IPS-15b (cell line): ENCODE data around the gene TBC1D22A.

ENCODE experiments used
- H3K27me3 ChIP-seq: one replicate; pipeline ENCODE4 v1.6.1; 2013; ENCODE audit warnings: low read length; ENCODE audit not compliant: control insufficient read depth, insufficient read depth
- H3K36me3 ChIP-seq: one replicate; pipeline ENCODE4 v1.6.1; 2013; ENCODE audit warnings: low read length; ENCODE audit not compliant: control insufficient read depth, insufficient read depth
- H3K4me1 ChIP-seq: one replicate; pipeline ENCODE4 v1.6.1; 2013; ENCODE audit warnings: mild to moderate bottlenecking, low read length; ENCODE audit not compliant: control insufficient read depth, insufficient read depth
- H3K4me3 ChIP-seq: one replicate; pipeline ENCODE4 v1.5.1; 2013; ENCODE audit warnings: low read depth, low read length
- H3K9ac ChIP-seq: one replicate; pipeline ENCODE4 v1.6.1; 2013; ENCODE audit warnings: low read depth, mild to moderate bottlenecking, low read length
- H3K9me3 ChIP-seq: one replicate; pipeline ENCODE4 v1.6.1; 2013; ENCODE audit warnings: mild to moderate bottlenecking, low read length; ENCODE audit not compliant: control insufficient read depth, insufficient read depth

Gene TBC1D22A

DNA sequence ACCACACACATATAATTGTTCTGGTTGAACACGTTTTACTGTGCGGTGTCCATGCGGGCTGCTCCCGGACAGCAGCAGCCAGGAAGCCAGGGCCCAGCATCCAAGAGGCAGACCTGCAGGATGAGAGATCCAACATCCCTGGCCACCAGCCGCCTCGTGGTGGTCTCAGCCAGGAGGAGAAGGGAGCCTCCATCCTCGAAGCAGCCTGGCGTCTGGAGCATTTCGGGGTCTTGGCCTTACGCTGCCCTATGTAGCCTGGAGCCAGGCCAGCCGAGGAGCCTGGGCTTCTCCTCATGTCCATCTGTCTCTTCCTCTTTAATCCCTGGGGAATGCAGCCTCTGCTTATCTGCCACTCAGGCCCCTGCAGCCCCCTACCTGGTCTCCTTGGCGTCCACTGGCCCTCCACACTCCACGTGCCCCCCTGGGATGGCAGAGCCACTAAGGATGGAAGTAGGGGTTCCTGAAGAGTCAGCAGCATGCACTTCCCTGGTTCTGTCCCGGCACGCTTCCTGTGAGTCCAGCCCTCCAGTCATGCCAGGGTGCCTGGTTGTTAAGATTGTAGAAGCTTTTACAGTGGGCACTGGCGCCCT is 253.2 kb downstream of the TBC1D22A start:
- Histone ChIP-seq H3K9me3 (peaks cover 4% of the 10 kb centered on the region), H3K36me3 (peaks cover 3% of the 10 kb centered on the region), H3K4me3 (no peak overlapping the region), H3K4me1 (no peaks in the 10 kb centered on the region), H3K9ac (no peak overlapping the region), H3K27me3 (no peaks in the 10 kb centered on the region)

DNA sequence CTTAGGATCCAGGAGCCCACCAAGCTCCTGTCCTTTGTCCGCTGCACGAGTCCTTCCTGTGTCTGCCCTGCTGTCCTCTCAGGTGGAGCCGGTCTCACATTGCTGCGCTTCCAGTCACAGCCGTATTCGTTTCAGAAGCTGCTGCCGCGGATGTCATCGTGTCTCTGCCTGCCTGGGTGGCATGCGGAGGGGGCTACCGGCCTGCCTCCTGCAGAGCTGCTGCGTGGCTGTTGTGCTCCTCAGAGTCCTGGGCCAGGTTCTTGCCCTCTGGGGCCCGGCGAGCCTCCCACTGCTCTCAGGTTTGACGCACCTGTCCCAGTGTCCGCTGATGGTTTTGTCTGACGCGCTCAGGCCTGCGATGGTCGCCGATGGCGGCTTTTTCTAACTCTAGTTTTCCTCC is 254.2 kb downstream of the TBC1D22A start:
- no peak overlapping the region for H3K9ac ChIP-seq

DNA sequence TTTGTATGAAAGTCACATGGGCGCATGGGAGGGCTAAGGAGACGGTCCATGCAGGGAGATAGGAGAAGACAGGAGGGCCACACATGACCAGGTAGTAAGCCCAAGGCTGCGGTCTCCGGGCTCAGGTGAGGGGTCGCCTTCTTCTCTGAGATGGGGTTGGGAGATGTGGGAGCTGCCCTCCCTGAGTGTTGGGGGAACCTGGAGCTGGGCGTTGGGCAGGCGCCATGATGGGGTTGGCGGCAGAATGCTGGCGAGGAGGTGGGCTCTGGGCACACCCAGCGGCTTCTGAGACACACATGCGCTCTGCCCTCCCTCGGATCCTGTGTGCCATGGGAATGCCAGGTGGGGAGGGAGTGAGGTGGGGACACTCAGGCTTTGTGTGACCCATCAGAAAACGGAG is 254.8 kb downstream of the TBC1D22A start:
- peaks cover 3% of the 10 kb centered on the region for H3K36me3 ChIP-seq
- no peaks in the 10 kb centered on the region for H3K27me3 ChIP-seq
- no peak overlapping the region for H3K9ac ChIP-seq
- no peak overlapping the region for H3K4me3 ChIP-seq
- peaks cover 4% of the 10 kb centered on the region for H3K9me3 ChIP-seq
- no peaks in the 10 kb centered on the region for H3K4me1 ChIP-seq

More for the DNA sequence above, 254.2 kb downstream of the TBC1D22A start:
- H3K9me3 ChIP-seq = peaks cover 4% of the 10 kb centered on the region
- H3K4me1 ChIP-seq = no peaks in the 10 kb centered on the region
- peaks cover 3% of the 10 kb centered on the region for H3K36me3 ChIP-seq
- H3K27me3 ChIP-seq = no peaks in the 10 kb centered on the region
- H3K4me3 ChIP-seq = no peak overlapping the region

DNA sequence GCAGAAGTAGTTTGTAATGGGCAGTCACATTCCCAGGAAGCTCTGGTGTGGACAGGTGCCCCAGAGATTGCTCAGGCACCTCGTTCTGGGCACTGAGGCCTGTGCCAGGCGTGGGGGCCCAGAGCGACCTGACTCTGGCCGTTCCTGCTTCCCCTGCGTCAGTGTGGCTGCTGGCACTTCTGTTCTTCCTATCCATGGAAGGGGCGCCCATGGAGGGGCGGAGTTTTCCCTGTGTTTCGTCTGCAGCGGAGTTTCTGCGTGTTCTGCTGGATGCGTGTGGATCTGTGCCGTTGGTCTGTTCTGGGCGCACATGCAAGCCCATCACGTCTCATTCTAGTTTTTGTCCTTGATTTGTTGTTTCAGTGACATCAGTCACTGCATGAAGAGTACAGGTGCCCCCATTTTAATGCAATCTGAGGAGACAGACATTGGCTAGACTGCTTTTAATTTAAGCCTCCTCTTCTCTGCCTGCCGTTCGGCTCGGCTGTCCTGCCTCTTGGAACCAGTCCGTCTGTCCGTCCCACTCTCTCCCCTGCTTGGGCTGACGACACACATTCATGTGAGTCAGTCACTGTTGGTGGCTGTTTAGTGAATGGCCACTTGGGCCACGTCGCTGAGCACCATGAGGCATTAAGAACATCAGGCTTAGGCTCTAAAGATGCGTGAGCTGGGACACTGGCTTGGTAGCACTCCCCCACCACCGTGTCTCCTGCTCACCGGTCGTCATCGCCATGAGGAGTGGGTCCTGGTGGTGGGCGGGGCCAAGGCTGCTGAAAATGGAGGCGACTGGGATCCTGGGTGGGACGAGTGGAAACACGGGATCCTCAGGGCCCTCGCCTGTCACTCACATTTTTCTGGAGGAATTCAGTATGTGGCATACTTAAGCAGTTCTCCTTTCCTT is 255.8 kb downstream of the TBC1D22A start:
- H3K9me3 ChIP-seq = peaks cover 4% of the 10 kb centered on the region
- no peaks in the 10 kb centered on the region for H3K4me1 ChIP-seq
- H3K27me3 ChIP-seq = no peaks in the 10 kb centered on the region
- H3K36me3 ChIP-seq = peaks cover 3% of the 10 kb centered on the region
- H3K4me3 ChIP-seq = no peak overlapping the region
- no peak overlapping the region for H3K9ac ChIP-seq

DNA sequence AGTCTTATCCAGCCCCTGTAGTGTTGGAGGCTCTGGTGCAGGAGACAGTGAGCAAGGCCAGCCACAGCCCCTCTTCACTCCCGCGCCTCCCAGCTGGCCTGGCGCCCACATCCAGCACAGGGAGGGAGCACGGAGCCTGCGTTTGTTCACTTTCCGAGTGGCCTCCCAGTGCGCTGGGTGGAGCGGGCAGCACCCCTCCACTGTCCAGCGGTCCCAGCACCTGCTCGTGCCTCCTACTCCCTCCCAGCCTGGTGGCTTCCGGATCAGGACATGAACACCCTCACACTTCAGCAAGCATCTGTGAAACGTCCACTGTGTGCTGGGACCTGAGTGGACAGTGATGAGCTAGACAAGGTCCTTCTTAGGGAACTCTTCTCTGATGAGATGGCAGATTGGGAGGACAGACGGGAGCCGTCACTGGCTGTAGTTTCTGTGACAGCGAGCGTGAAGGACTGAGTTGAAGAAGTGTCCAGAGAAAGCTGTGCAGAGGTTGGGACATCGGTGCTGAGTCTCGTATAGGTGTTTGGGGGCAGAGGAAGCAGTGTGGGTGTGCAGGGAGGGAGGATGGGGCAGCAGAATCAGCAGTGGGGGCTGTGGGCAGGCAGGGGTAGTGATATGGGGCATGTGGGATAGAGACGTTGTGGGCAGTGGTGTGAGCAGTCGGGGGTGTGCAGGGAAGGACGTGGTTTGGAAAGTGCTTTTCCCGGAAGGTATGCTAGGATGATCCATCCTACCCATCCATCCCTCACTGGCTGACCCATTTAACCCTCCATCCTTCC is 256.8 kb downstream of the TBC1D22A start:
- Histone ChIP-seq H3K27me3 (no peaks in the 10 kb centered on the region), H3K4me1 (no peaks in the 10 kb centered on the region), H3K9me3 (peaks cover 4% of the 10 kb centered on the region), H3K4me3 (no peak overlapping the region), H3K36me3 (peaks cover 3% of the 10 kb centered on the region), H3K9ac (no peak overlapping the region)

DNA sequence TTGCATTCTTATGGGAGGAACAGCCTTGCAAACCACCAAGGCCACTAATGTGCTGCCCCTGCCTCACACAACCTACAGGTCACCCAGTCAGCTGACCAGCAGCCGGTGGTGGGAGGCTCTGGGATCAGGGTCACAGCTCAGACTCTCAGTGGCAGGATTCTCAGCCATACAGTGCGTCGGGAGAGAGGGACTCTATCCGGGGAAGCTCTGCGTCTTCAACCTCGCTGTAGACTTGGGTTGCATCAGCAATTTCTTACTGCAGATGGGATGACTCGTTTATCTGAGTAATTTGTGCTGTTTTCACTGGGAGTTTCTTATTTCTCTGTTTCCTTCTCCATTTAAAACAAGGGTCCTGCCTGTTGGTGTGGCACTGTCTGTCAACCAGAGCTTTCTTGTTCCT is 257.7 kb downstream of the TBC1D22A start:
- no peak overlapping the region for H3K4me3 ChIP-seq
- H3K36me3 ChIP-seq = no peaks in the 10 kb centered on the region
- H3K9ac ChIP-seq = no peak overlapping the region
- H3K27me3 ChIP-seq = no peaks in the 10 kb centered on the region
- H3K4me1 ChIP-seq = no peaks in the 10 kb centered on the region
- peaks cover 4% of the 10 kb centered on the region for H3K9me3 ChIP-seq

DNA sequence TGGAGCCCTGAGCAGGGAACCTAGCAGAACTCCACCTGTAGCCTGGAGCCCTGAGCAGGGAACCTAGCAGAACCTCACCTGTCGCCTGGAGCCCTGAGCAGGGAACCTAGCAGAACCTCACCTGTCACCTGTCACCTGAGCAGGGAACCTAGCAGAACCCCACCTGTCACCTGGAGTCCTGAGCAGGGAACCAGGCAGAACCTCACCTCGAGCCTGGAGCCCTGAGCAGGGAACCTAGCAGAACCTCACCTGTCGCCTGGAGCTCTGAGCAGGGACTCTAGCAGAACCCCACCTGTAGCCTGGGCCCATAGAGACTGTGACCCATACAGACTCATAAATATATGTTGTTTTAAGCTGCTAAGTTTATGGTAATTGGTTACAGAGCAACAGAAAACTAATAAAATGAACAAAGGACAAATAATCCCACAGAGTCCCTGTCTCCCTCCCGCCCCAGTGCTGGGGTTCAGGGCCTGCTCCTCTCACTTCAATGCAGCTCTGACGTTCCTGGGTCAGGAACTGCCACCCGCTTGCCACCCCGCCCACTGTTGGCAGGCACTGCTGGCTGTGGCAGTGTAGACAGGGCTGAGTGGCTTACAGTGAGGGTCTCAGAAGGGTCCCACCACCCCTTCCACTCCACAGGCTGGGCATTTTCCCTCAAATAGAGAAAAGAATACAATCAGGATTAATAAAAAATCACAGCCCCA is 259.1 kb downstream of the TBC1D22A start:
- no peaks in the 10 kb centered on the region for H3K4me1 ChIP-seq
- H3K36me3 ChIP-seq = no peaks in the 10 kb centered on the region
- H3K9ac ChIP-seq = no peak overlapping the region
- H3K27me3 ChIP-seq = no peaks in the 10 kb centered on the region
- H3K9me3 ChIP-seq = peaks cover 4% of the 10 kb centered on the region
- no peak overlapping the region for H3K4me3 ChIP-seq

DNA sequence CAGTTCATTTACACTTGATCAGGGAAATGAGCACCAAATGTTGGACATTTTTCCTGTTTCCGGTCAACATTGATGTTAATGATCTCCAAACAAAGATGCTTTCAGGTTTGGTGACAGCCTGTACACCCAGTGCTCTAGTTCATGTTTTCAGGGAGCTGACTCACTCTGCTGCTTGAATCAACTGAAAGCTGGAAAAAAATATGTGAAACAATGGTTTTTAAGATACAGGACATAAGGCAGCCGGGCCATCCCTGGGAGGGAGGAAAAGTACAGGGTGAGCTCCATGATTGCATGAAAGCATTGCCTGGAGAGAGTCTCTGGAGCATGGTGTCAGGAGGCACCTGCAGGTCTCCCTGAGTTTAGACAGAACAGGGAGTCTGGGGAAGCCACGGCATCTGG is 259.6 kb downstream of the TBC1D22A start:
- H3K4me1 ChIP-seq = no peaks in the 10 kb centered on the region
- H3K9me3 ChIP-seq = peaks cover 4% of the 10 kb centered on the region
- H3K4me3 ChIP-seq = no peak overlapping the region
- H3K9ac ChIP-seq = no peak overlapping the region
- no peaks in the 10 kb centered on the region for H3K27me3 ChIP-seq
- H3K36me3 ChIP-seq = no peaks in the 10 kb centered on the region

DNA sequence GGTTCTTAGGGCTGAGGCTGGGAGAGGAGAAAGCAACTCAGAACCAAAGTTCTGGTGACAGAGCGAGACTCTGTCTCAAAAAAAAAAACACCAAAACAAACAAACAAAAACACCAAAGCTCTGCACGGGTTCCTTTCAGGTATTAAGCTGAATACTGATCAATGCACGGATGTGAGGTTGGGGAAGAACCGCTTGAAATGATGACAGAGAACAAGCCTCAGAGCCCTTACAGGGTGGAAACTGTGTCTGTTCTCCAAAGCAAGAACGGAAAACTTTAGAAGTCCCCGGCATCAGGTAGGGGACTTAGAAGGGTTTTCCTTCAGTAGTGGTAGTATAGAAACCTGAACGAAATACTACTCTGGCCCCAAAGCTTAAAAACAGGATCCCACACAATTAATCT is 260.0 kb downstream of the TBC1D22A start:
- H3K9ac ChIP-seq = no peak overlapping the region
- H3K9me3 ChIP-seq = peaks cover 4% of the 10 kb centered on the region
- H3K27me3 ChIP-seq = no peaks in the 10 kb centered on the region
- H3K4me3 ChIP-seq = no peak overlapping the region
- no peaks in the 10 kb centered on the region for H3K36me3 ChIP-seq
- no peaks in the 10 kb centered on the region for H3K4me1 ChIP-seq

DNA sequence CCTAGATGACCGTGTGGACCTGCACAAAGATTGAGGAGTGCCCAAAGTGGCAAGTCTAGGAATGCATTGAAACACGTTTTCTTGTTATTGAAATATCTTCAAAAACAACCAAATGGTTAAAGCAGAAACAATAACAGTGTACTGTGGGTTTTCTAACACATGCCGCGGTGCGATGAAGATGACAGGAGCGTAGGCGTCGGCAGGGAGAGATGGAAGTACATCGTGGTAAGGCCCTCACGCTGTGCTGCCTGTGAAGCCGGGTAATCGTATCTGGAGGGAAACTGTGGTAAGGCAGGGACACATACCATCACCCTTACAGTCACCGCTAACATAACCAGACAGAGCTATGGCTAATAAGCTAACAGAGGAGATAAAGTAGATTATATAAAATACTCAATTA is 261.4 kb downstream of the TBC1D22A start:
- H3K4me1 ChIP-seq = peaks cover 3% of the 10 kb centered on the region

DNA sequence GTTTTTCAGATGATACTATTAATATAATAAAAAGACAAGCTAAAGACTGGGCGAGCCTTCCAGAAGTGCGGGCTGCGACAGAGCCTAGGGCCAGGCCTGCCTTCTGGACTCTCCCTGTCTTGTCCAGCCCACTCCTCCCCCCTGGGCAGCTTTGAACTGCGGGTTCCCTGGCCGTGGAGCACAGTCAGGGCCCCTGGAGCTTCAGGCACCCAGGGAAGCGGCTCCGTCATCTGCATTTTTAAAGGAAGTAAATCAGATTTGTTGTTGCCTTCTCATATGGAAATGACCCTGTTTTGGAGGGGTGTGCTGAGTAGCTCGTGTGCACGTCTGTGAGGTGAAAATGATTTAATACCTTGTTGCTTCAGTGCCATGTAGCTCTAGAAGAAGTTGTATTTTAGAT is 265.3 kb downstream of the TBC1D22A start:
- Histone ChIP-seq H3K9me3 (no peaks in the 10 kb centered on the region), H3K4me3 (no peak overlapping the region), H3K36me3 (peaks cover 3% of the 10 kb centered on the region), H3K9ac (no peak overlapping the region), H3K27me3 (no peaks in the 10 kb centered on the region), H3K4me1 (peaks cover 3% of the 10 kb centered on the region)

More for the DNA sequence above, 261.4 kb downstream of the TBC1D22A start:
- Histone ChIP-seq H3K36me3 (no peaks in the 10 kb centered on the region), H3K4me3 (no peak overlapping the region), H3K9me3 (peaks cover 4% of the 10 kb centered on the region), H3K9ac (no peak overlapping the region), H3K27me3 (no peaks in the 10 kb centered on the region)
